Activated CD4-positive, alpha-beta T cell treated with anti-CD3 and anti-CD28 coated beads, Interleukin-2, amount 50 U/mL, for 24 hours (primary cell): ENCODE results near the gene CSKMT.
"Not testable (repeated sequence)": the region's sequence is repeated elsewhere in the genome, so short reads cannot be mapped to it uniquely, and the experiment has no call there.

Experiments
- DNase-seq, 2 donors: peaks; one replicate each; pipeline ENCODE4 v3.0.0-alpha.2; 2020; ENCODE audit warnings: low read depth in 1 of 2, low spot score in 1 of 2

The CSKMT gene

GRCh38 chr11:62687508-62688396, 22.6 kb downstream of the CSKMT start:
- no peak for DNase-seq

DNA sequence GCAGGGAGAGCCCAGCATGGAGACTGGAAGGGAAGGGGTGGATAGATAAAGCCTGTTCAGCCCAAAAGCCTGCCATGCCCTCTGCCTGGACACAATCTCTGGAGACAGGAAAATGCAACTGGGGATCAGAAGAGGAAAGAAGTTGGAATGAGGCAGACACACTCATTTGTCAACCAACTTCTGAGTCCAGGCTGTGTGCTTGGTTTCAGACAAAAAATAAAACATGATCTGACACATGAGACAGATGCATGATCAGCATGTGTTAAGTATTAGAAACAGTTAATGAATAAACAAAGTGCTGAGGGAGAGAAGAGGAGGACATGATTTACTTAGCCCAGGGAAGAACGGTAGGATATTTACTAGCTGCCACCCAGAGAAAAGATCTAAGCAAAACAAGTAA, 23.4 kb downstream of the CSKMT start:
- DNase-seq: no peak

DNA sequence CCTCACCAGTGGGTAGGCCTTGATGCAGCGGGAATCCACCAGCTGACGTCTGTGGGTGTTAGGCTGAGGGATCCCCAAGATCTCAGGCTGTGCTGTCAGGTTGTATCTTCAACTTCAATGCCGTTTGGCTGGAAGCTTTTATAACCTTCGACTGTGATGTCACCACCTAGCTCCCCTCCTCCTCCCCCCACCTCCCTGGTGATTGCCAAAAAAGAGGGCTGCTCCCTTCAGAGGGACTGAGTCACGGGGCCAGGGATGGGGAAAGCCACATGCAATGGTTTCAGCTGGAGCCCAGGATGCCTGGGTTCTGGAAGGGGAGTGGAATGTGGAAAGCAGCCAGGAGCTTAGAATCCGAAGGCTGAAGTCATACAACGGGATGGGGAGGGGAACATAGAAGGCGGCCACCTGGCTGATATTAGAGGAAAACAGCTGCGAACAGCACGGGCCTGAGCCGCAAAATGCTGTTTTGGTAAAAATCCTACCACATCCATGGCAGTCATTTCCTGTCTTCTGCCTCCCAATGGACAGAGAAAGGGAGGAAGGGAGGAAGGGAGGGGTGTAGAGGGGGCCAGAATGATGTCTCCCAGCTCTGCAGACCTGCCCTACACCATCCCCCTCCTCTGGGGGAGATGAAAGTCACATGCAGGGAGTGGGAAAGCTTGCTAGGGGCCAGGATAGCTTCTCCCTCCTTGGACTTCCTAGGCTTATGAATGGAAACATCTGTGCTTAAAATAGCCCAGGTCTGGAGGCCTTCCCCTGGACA, 24.5 kb downstream of the CSKMT start, which contains the start of gene LRRN4CL:
Gene LRRN4CL, minus strand, starts transcription at position 110 of the 763 bp plus-strand sequence. CDS start 1,022 bp downstream, outside the sequence.
- no peak for DNase-seq

DNA sequence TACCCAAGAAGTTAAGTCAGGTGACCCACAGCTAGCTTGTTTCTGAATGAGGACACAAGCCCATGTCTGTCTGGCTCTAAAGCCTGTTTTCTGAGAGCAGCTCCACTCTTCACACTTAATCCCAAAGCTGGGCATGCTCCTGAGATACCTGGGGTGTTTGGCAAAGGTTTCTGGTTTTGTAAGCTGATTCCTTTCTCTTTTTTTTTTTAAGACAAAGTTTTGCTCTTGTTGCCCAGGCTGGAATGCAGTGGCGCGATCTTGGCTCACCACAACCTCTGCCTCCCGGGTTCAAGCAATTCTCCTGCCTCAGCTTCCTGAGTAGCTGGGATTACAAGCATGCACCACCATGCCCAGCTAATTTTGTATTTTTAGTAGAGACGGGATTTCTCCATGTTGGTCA, 28.5 kb downstream of the CSKMT start:
- not testable (repeated sequence) for DNase-seq

DNA sequence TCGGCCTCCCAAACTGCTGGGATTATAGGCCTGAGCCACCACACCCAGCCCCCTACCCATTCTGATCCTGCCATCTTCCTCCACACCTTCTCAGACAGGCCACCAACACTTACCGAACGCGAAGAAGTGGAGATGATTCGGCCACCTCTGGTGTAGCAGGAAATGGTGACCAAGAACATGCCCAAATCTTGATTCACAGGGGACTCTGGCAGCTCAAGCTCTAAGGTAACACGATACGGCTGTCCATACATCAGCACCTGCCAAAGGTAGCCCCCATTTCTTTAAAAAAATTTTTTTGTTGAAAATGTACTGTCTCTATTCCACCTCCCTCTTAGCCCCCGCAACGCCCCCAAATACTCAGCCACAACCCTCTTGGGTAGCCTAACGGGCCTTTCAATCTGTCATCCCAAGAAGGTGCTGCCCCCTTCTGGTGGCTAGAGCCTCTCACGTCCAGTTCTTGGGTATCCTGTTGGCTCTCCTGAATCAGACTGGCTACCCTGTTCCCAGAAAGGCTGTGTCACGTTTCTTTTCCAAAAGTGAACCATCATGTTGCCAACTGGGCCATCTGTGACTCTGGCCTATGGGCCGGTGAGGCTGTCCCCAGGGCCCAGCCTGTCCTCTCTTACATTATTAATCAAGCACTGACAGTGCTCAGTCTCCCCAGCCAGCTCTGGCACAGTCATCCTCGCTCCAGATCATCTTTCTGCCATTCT, 29.5 kb downstream of the CSKMT start:
- peak; percentile 56 for DNase-seq

DNA sequence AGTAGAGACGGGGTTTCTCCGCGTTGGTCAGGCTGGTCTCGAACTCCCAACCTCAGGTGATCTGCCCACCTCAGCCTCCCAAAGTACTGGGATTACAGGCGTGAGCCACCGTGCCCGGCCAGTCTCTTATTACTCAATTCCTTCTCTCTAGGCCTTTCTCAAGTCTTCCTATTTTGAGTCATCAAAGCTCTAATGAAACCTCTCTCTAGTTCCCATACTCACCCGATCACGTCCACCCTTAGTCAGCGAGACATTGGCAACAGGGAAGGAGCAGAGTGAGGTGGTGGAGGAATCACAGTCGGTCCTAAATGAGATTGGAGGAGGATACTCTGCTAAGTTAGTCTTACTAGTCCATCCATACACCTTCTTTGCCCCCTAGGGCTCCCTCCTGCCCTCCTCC, 37.1 kb downstream of the CSKMT start:
- DNase-seq: no peak

- not testable (repeated sequence) for DNase-seq
Observed at GRCh38 chr11:62703921-62704320, 38.8 kb downstream of the CSKMT start.

GRCh38 chr11:62705413-62705812, 40.3 kb downstream of the CSKMT start:
- no peak for DNase-seq

DNA sequence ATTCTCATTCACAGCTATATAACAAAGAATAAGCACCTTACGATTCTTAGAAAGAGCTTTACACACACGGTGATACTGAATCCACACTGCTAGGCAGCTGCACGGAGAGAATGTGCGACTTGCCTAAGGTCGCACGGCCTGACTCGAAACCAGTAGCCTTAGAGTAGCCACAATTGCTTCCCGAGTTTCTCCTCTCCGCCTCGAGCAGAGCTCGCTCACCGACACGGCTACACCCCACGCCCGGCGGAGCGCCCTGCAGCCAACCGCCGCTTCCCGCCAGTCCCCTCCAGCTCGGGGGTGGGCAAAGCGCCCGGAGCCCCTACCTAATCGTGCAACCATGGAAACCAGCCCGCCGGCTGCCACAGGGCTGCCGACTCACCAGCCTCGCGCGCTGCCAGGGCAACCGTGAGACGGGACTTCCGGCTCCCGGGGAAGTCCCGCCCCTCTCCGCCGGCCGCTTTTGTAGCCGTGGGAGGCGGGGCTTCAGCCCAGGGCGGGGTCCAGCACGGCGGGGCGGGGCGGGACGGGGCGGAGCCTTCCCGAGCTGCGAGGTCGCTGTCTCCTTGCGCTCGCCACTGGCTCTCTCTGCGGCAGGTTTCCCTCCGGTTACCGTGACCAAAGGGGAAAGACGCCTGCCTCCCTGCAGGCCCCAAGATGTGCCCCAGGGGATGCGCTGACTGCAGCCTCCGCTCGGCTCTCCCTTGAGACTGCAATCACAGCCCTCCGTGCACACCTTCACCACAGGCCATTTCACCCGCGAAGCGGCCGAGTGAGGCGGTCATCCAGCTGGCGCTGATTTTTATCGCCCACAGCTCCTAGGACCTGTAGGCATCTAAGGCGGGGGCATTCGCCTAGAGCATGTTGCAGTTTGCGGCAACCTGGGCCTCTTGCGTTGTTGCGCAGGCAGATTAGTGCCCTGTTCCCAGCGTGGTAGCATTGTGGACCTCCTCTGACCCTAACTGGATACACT, 41.1 kb downstream of the CSKMT start:
- peak; percentile 88 to 91 for DNase-seq

- no peak for DNase-seq
Observed at GRCh38 chr11:62706850-62707247, 41.7 kb downstream of the CSKMT start.

DNA sequence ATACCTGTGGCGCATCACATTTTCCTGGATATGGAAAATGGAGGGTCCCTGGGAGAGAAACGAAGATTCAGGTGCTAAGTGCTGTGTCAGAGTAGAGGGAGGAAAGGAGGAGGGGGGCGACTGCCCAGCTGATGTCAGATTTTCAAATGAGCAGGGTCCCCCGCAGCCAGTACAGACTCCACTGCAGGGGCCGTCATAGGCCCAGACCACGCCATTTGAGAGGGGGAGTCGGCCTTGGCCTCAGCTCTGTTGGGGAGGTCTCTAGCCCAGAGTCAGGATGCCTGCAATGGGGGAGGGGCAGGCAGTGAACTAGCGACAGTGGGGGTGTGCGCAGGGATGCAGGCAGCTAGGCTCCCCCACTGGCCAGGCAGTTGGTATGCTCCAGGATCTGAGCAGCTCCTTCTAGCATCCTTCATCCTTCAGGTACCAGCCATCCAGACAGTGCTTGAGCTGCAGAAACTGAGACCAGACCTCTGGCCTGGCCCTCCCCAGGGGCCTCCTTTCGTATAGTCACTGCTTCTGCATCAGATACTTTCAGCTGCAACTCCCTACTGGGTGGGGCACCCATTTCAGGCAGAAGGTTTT, 42.3 kb downstream of the CSKMT start, which contains the start of the genes BSCL2 and GNG3:
Gene BSCL2, minus strand, starts transcription at position 148 of the 585 bp plus-strand sequence. CDS start 229 bp downstream, outside the sequence.
Gene GNG3, plus strand, starts transcription at position 400 of the 585 bp plus-strand sequence. CDS start 620 bp downstream, outside the sequence.
- DNase-seq: no peak

DNA sequence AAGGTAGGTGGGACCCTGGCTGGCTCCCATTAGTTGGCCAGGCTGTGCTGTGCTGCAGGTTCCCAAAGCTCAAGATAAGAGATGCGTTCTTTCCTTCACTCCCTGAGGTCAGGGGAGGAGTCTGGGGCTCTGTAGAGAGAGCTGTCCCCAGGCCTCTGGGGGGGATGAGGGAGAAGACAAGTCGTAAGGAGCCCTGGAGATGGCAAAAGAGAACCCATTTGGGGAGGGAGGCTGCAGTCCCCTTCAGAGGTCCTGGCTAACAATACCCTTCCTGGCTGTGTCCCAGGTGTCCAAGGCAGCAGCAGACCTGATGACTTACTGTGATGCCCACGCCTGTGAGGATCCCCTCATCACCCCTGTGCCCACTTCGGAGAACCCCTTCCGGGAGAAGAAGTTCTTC, 43.3 kb downstream of the CSKMT start:
- no peak for DNase-seq

GRCh38 chr11:62708793-62709192, 43.7 kb downstream of the CSKMT start:
- peak in 1 of 2 donors; percentile 13 for DNase-seq

DNA sequence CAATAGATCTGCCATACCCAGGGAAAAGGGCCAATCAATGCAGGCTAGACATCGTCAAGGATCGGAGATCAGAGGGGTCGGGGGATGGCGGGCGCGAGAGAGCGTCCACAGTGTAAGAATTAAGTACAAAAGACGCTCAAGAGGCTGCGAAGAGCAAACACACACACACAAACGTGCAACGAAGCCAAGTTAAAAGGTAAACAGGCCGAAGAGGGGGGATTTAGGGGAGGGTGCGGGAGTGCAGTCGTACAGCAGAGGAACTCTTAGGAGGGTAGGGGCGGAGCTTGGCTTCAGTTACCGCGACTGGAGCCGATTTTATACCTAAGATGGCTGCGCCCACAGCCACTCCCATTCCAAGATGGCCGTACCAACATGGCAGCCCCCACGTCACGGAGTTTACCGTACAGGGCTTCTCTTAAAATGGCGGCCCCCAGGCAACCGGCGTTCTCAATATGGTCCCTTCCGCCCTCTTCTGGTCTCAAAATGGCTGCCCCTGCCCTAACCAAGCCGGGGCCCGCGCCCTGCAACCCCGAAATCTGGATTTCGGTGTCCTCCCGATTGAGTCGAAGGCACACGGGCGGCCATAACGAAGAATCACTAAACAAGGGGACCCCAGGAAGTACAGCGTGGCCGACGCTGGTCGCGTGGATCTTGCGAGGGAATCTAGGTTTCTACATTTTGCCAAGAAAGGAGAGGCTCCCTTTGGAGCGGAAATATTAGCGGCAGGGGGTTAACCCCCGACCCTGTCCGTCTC, 44.3 kb downstream of the CSKMT start:
- DNase-seq: peak; percentile 86 to 97

DNA sequence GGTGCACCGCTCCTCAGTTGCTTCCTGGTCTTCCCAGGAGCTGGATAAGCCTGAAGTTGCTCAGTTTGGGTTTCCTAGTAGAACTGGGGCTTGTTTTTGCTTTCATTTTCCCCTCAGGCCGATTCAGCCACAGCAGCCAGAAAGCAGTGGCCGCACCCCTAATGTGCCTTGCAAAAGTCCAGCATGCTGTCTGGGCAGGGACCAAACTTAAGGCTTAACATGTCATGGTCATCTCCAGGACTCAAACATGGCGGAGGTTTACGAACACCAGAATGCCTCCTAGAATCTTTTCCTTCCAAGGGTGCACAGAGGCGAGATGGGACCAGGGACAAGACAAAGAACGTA, 44.9 kb downstream of the CSKMT start:
- DNase-seq: peak in 1 of 2 donors; percentile 16

DNA sequence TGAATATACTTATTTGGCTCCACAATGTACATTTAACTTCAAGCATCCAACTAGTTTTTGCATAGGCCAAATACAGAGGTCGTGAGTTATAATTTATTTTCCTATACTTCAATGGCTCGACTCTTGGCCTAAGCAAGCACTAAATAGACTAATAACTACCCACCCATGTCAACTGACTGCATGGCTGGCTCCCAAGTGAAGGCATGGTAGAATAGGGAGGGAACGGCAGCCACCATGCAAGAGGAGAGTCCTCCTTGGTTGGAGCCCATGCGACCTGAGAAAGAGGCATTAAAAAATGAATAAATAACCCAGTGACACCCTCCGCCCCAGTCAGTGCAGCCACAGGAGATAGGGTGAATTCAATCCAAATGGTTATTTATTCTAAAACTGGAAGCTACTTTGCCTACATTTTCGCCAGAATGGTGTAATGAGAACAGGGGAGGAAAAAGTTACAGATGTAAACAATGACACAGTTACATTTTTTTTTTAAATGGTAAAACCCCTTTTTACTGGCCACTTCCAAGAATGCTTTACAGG, 47.2 kb downstream of the CSKMT start:
- no peak for DNase-seq

DNA sequence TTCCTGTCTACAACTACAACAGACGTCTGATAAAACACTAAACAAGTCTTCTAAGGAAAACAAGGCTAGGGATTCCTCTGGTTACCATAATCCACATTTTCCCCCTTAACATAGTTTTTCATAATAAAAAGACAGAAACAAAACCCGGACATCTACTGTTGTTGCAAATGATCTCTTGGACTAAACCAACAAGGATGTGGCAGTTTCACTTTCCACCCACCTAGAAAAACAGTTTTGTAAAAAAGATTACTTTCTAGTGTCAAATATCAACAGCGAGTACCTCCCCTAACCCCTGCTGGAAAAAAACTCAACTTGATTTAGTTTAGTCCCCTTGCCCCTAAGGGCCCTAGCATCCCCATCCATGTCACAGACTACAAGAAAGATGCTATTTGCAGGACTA, 47.7 kb downstream of the CSKMT start:
- DNase-seq: no peak

GRCh38 chr11:62713343-62713742, 48.2 kb downstream of the CSKMT start:
- no peak for DNase-seq
